ES-I3 (cell line): ENCODE measurements around the gene SVOPL.

Source experiments
- H3K36me3 ChIP-seq: 2 replicates; pipeline ENCODE4 v1.6.1; 2013; ENCODE audit warnings: mild to moderate bottlenecking, low read length, control low read depth, moderate library complexity; ENCODE audit not compliant: insufficient read depth
- H3K4me1 ChIP-seq: 2 replicates; pipeline ENCODE4 v1.6.1; 2013; ENCODE audit warnings: mild to moderate bottlenecking, control low read depth, low read length; ENCODE audit not compliant: insufficient read depth
- H3K9ac ChIP-seq: 2 replicates; pipeline ENCODE4 v1.6.1; 2013; ENCODE audit warnings: low read depth, mild to moderate bottlenecking, low read length, moderate library complexity
- H3K9me3 ChIP-seq: 2 replicates; pipeline ENCODE4 v1.6.1; 2013; ENCODE audit warnings: mild to moderate bottlenecking, low read length, moderate library complexity; ENCODE audit not compliant: control insufficient read depth, insufficient read depth

SVOPL gene

DNA sequence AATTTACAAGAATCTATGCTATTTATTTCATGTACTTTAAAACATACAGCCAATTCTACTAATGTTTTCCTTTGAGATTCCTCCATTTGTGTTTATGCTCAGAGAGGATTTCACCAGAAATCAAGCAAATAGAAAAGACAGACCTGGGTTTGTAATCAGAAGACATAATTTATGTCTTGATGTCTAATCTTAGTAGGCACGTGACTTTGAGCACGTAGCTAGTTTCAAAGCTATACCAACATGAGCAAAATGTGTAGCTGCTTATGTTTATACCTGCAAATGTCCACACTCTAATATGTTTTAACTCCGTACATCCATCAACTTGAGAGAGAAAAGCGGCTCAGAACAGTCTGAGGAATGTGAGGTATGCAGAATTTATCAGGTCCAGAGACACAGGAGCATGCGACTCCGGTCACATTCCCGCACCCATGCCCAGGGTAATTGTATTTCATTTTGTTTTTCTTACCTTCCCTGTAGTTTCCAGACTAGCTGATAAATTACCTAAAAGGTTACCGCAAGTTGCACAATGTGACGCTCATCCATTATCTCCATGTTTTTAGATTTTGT, 40.0 kb downstream of the SVOPL start:
- Histone ChIP-seq H3K4me1 (peaks cover 22% of the 10 kb centered on the region), H3K9me3 (no peaks in the 10 kb centered on the region), H3K9ac (no peak overlapping the region)

DNA sequence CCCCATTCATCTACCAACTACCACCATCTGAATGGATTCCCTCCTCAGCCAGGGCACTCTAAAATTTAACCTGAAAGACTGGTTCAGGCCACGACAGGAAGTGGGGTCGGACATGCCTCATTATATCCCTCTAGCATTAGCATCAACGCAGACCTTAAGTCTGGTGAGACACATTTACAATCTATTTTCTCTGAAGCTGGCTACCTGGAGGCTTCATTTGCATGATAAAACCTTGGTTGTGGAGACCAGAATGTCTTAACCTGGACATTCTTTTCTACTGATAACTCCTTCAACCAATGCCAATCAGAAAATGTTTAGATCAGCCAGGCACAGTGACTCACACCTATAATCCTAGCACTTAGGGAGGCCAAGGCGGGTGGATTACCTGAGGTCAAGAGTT, 42.3 kb downstream of the SVOPL start:
- Histone ChIP-seq H3K36me3 (no peaks in the 10 kb centered on the region), H3K9me3 (no peaks in the 10 kb centered on the region; the same call in 1 of the 2 replicates), H3K4me1 (peaks cover 14% of the 10 kb centered on the region), H3K9ac (no peak overlapping the region)

More for the DNA sequence above, 40.0 kb downstream of the SVOPL start:
- H3K36me3 ChIP-seq = no peaks in the 10 kb centered on the region

DNA sequence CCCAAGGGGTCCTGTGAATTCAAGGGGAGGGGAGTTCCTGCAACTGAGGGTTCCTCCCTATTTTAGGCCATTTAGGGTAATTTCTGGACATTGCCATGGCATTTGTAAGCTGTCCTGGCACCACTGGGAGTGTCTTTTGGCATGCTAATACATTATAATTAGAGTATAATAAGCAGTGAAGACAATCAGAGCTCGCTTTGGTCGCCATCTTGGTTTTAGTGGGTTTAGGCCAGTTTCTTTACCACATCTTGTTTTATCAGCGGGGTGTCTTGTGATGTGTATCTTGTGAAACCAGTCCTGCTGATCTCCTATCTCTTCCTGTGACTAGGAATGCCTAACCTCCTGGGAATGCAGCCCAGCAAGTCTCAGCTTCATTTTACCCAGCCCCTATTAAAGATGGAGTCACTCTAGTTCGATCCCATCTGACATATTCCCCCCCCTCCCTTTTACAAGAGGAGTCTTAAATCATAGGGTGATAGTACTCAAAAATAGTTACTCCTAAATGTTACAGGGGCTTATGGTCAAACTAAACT, 43.2 kb downstream of the SVOPL start:
- H3K9ac ChIP-seq = no peak overlapping the region
- H3K4me1 ChIP-seq = peaks cover 7% of the 10 kb centered on the region
- no peaks in the 10 kb centered on the region; the same call in 1 of the 2 replicates for H3K9me3 ChIP-seq
- no peaks in the 10 kb centered on the region for H3K36me3 ChIP-seq

DNA sequence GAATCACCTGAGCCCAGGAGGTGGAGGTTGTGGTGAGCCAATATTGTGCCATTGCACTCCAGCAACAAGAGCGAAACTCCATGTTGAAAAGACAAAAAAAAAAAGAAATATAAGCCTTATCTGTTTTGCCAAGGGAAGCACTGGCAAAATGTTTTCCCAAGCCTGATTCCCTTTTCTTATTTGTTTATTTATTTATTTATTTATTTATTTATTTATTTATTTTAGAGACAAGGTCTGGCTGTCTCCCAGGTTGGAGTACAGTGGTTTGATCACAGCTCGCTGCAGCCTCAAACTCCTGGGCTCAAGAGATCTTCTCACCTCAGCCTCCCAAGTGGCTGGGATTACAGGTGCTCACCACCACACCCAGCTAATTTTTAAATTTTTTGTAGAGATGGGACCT, 44.2 kb downstream of the SVOPL start:
- H3K9me3 ChIP-seq = no peaks in the 10 kb centered on the region; the same call in 1 of the 2 replicates

DNA sequence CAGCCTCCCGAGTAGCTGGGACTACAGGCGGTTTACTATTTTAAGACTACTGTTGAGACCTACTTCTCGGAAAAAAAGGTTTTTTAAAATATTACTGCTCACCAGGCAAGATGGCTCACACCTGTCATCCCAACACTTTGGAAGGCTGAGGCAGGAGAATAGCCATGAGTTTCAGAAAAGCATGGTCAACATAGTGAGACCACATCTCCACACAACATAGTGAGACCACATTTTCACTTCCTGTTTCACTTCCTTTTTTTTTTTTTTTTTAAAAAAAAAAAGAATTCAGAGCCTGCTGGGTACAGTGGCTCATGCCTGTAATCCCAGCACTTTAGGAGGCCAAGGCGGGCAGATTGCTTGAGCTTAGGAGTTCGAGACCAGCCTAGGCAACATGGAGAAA, 46.5 kb downstream of the SVOPL start:
- Histone ChIP-seq H3K4me1 (no peaks in the 10 kb centered on the region), H3K9me3 (no peaks in the 10 kb centered on the region; the same call in 1 of the 2 replicates), H3K9ac (no peak overlapping the region), H3K36me3 (no peaks in the 10 kb centered on the region)

More for the DNA sequence above, 44.2 kb downstream of the SVOPL start:
- H3K4me1 ChIP-seq = no peaks in the 10 kb centered on the region
- H3K36me3 ChIP-seq = no peaks in the 10 kb centered on the region
- H3K9ac ChIP-seq = no peak overlapping the region

DNA sequence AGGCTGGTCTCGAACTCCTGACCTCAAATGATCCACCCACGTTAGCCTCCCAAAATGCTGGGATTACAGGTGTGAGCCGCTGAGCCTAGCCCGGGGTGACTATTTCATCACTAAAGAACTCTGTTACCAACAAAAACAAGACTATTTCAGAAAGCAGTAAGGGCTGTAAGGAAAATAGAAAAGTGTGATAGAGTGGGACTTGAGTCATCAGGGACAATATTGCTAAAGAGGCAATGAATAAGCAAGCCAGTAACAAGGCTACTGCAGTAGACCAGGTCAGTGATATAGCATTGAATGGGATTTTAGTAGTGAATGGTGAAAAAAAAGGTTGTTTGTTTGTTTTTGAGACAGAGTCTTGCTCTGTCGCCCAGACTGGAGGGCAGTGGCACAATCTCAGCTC, 51.7 kb downstream of the SVOPL start:
- Histone ChIP-seq H3K9me3 (no peaks in the 10 kb centered on the region), H3K36me3 (no peaks in the 10 kb centered on the region), H3K9ac (no peak overlapping the region), H3K4me1 (no peaks in the 10 kb centered on the region)

DNA sequence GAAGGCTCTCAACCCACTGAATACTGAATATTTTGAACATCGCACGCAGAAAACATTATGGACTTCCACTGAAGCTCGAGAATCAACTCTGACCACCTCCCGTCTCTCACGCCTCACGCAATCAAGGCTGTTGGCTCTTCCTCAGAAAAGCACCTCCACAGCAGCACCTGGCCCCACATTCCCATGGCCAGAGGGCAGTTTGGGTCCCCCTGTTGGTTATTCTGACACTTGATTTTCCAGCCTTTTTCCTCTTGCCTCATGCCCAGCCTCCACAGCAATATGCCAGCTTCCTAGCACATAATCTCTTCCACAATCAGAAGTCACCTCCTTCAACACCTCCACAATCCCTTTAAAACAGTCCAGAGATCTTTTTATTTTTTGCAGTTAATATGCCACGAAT, 55.9 kb downstream of the SVOPL start:
- Histone ChIP-seq H3K36me3 (no peaks in the 10 kb centered on the region), H3K9me3 (no peaks in the 10 kb centered on the region), H3K9ac (no peak overlapping the region), H3K4me1 (no peaks in the 10 kb centered on the region)

DNA sequence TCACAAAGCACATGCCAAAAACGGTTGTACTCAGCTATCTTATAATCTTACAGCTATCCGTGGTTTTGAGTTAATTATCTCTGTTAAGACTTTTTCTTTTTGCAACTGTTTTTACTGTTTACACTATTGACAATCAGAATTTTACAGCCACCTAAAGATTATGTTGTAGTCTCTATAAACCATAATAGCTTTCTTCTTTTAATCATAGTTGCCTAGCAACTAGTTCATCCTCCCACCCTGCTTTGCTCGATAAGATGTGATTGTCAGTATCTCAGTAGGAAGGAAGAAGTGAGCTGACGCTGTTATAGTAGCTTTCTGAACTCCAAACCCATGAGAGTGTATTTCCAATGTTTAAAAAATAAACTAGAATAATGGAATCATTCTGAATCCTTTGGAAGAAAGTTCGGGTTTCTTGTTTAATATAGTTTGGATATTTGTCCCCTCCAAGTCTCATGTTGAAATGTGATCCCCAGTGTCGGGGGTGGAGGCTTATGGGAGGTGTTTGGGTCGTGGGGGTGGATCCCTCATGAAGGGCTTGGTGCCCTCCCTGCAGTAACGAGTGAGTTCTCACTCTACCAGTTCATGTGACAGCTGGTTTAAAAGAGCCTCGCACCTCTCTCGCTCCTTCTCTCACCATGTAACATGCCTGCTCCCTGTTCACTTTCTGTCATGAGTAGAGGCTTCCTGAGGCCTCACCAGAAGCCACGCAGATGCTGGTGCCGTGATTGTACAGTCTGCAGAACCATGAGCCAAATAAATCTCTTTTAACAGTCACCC, 68.1 kb downstream of the SVOPL start:
- no peak overlapping the region for H3K9ac ChIP-seq
- no peaks in the 10 kb centered on the region for H3K4me1 ChIP-seq
- no peaks in the 10 kb centered on the region for H3K9me3 ChIP-seq

DNA sequence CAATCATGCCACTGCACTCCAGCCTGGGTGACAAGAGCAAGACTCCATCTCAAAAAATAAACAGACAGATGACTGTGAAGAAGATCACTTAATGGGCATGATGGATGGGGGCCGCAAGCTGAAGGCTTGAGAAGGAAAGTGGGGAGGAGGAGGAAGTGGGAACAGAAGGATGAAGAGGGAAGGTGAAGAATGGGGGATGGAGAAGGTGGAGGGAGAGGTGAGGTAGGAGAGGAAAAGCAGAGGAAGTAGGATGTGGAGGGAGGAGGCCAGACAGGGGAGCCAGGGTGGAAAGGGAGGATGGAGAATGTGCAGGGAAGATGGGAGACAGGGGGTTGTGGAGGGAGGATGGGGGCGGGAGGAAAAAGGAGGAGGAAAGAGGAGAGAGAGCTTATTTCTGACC, 68.8 kb downstream of the SVOPL start:
- H3K36me3 ChIP-seq = no peaks in the 10 kb centered on the region
- H3K9me3 ChIP-seq = no peaks in the 10 kb centered on the region
- H3K9ac ChIP-seq = no peak overlapping the region
- no peaks in the 10 kb centered on the region for H3K4me1 ChIP-seq

More for the DNA sequence above, 68.1 kb downstream of the SVOPL start:
- H3K36me3 ChIP-seq = no peaks in the 10 kb centered on the region

DNA sequence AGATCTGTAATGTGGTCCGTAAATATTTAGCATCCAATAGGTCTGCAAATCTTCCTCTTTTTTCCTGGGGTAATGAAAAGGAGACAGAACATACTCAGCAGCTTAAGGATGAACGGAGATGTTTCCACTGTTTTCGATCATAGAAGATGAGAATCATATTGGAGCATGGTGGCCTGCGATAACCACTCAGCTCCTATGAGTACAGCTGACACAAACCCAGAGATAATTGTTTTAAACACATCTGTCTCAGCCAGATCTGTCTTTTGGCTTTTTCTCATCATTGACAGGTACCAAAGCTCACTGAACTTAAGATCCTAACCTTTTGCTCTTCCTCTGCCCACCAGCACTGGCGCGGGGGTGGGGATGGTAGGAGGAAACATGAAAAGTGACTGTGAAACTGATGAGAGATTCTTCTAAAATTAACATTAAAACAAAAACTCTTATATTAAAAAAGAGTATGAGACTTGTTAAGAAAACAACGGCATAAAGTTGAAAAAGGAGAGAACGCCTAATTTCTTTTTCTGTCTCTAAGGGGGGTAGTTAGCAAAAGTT, 71.0 kb downstream of the SVOPL start:
- H3K36me3 ChIP-seq = no peaks in the 10 kb centered on the region
- no peaks in the 10 kb centered on the region for H3K9me3 ChIP-seq
- no peak overlapping the region for H3K9ac ChIP-seq
- H3K4me1 ChIP-seq = 0 out of 2 replicates have a peak, but pooled peaks cover 7% of the 10 kb centered on the region

DNA sequence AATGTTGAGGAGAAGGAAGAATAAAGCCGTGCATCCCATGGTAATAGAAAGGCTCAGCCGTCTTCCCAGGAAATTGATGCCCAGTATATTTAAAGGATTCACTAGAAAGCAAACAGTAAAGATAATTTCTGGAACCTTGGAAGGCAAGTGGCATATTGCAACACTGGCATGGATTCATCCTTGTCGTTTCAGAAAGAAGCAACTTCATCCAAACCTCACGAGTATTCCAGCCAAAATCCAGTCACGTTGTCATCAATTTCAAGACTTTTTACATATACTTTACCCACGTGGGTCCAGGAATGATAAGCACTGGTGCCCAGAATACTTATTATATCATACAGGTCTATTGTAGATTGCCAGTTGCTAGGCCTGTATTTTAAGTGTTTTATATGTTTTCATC, 73.8 kb downstream of the SVOPL start:
- Histone ChIP-seq H3K4me1 (0 out of 2 replicates have a peak, but pooled peaks cover 7% of the 10 kb centered on the region), H3K9ac (no peak overlapping the region), H3K36me3 (no peaks in the 10 kb centered on the region; the same call in 1 of the 2 replicates), H3K9me3 (no peaks in the 10 kb centered on the region)

DNA sequence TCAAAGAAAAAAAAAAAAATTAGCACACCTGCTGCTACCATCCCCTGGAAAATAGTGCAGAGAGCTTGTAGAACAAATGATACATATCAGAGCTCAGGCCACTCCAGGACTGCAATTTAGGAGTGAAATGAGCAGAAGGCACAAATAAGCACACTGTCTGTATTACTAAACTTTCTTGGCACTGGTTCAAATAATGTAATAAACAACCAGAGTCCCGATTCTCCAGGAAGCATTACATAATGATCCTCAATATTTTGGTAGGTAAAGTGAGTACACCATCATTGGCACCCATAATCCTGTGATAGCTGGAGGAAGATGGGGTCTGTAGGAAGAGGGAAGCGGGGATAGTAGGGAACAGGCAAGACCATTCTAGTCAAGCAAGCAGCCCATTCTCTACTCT, 74.3 kb downstream of the SVOPL start:
- no peak overlapping the region for H3K9ac ChIP-seq

DNA sequence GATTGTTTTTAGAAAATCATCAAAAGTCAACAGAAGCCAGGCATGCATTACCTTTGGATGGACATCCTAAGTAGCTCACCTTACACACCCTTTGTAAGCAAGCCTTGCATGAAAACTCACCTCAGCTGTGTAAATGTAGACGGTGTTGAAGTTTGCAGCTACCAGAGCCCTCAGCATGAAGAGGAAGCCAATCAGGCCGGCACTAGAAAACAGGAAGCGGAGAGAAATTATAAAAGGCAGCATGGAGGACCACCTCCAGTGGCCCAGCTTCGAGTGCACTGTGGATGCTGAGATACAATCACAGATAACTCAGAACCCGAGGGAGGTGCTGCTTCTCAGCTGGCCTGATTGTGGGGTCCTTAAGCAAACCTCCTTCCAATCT, 75.3 kb downstream of the SVOPL start:
- Histone ChIP-seq H3K36me3 (no peaks in the 10 kb centered on the region; the same call in 1 of the 2 replicates), H3K4me1 (0 out of 2 replicates have a peak, but pooled peaks cover 7% of the 10 kb centered on the region), H3K9ac (no peak overlapping the region), H3K9me3 (no peaks in the 10 kb centered on the region)

More for the DNA sequence above, 74.3 kb downstream of the SVOPL start:
- H3K9me3 ChIP-seq = no peaks in the 10 kb centered on the region
- no peaks in the 10 kb centered on the region; the same call in 1 of the 2 replicates for H3K36me3 ChIP-seq
- 0 out of 2 replicates have a peak, but pooled peaks cover 7% of the 10 kb centered on the region for H3K4me1 ChIP-seq

DNA sequence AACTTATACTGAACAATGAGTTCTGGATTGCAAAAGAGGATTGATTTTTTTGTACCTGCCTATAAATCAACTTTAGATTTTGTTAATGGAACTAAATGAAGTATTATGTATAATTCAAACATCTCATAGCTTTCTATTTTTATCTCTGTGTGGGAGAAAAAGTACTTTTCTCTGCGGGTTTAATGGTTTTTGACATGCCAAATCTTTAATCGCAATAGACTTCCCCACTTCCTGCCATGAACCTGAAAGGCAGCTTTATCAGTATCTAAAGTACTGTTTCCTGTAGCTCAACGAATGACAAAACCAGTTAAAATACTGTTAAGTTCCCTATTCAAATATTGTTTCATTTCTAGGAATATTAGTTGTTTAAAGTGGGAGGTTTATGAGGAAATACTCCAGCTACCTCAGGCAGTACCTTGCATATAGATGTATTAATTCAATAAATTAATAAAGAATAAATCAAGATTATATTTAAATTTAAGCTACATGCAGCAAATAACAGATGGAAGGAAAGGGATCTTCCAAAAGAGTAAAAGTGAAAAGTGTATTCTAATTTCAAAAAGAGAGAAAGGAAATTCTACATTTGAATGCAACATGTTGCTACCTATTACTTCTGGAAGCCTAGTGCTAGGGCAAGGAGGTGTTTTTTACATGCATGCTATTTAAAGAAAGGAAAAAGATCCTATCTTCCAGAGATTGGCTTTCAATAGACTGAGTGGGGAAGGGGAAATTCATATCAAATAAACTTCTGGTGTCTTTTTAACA, 75.9 kb downstream of the SVOPL start:
- H3K36me3 ChIP-seq = no peaks in the 10 kb centered on the region; the same call in 1 of the 2 replicates

More for the DNA sequence above, 75.9 kb downstream of the SVOPL start:
- Histone ChIP-seq H3K4me1 (0 out of 2 replicates have a peak, but pooled peaks cover 7% of the 10 kb centered on the region), H3K9me3 (no peaks in the 10 kb centered on the region), H3K9ac (no peak overlapping the region)
